Heart left ventricle (tissue), 13 donors: Measurements from ENCODE around the gene IFNA1.

Experiments used
- POLR2A ChIP-seq, 2 donors: fragments of 450-650 bp; IDR thresholded peaks; one replicate each; pipeline ENCODE4 v1.6.1; 2017; ENCODE audit warnings: antibody characterized with exemption in 2 of 2, mild to moderate bottlenecking in 2 of 2, moderate library complexity in 2 of 2
- TF ChIP-seq, protein P1 (sequence below), 12 donors: fragments of 200-600 bp; sonication (generic) in 4 of 12; IDR thresholded peaks; one replicate each; pipeline versions ENCODE4 v1.5.0 to v1.8.0; 2018 to 2022; ENCODE audit warnings: antibody characterized with exemption in 12 of 12, mild to moderate bottlenecking in 5 of 12
- donor health status: ischemic (EF 13 %, LVEDD 7.1; RV severe dilation, severe dysfunction).
- donor health status: DM: no; HTN: yes; CAD: no.
- donor health status: DM: no; HTN: no; CAD: no.
- donor health status: ischemic (EF 25% LVEDD 6.9; RV normal size, moderate dysfunction).
- donor health status: ischemic (EF 25% LVEDD 5.7; RV mildly dilated, moderate dysfunction).
- donor health status: ischemic (EF 35%, LVEDD 5.7; RV mildly dilated, moderate dysfunction).
- donor health status: nonischemic (EF 11% LVEDD 7.7; RV severe dilation, severe dysfunction).
- donor health status: DM: yes; HTN: yes; CAD: no.
- donor health status: PGD.
- donor health status: ischemic (EF 29% LVEDD 5.4; RV normal size, mild dysfunction).
- donor health status: nonischemic (EF 23%, LVEDD 6.1; RV moderate dilation, normal function).

- TF ChIP-seq, protein P1, sequence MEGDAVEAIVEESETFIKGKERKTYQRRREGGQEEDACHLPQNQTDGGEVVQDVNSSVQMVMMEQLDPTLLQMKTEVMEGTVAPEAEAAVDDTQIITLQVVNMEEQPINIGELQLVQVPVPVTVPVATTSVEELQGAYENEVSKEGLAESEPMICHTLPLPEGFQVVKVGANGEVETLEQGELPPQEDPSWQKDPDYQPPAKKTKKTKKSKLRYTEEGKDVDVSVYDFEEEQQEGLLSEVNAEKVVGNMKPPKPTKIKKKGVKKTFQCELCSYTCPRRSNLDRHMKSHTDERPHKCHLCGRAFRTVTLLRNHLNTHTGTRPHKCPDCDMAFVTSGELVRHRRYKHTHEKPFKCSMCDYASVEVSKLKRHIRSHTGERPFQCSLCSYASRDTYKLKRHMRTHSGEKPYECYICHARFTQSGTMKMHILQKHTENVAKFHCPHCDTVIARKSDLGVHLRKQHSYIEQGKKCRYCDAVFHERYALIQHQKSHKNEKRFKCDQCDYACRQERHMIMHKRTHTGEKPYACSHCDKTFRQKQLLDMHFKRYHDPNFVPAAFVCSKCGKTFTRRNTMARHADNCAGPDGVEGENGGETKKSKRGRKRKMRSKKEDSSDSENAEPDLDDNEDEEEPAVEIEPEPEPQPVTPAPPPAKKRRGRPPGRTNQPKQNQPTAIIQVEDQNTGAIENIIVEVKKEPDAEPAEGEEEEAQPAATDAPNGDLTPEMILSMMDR (IDR thresholded peaks at IDR 0.05), result no peak
- no peak for TF ChIP-seq POLR2A (IDR thresholded peaks at IDR 0.05)
Measured at GRCh38 chr9:21461377-21461776, 21.1 kb downstream of the IFNA1 start.
